Karpas-422 (cell line): ENCODE measurements around the gene FRMD3. TPM values are rescaled to one million over a fixed set of nuclear protein-coding genes. Genes with fewer than 3 reads are reported as not detected.

Source experiments
- DNase-seq: peaks from one replicate; pipeline ENCODE4 v3.0.0-alpha.2; 2015
- H2AFZ ChIP-seq: fragments of 200-600 bp; sonication (generic); 2 replicates; pipeline ENCODE4 v1.6.1; 2014; ENCODE audit warnings: antibody characterized with exemption, low read length, mixed read lengths
- H3K27ac ChIP-seq: fragments of 200-600 bp; sonication (generic); 2 replicates; pipeline ENCODE4 v1.5.1; 2014; ENCODE audit warnings: mild to moderate bottlenecking, low read length, moderate library complexity
- H3K27me3 ChIP-seq: fragments of 200-600 bp; sonication (generic); 2 replicates; pipeline ENCODE4 v1.6.1; 2014; ENCODE audit warnings: low read length, mixed read lengths
- H3K36me3 ChIP-seq: fragments of 200-600 bp; sonication (generic); 2 replicates; pipeline ENCODE4 v1.6.1; 2014; ENCODE audit warnings: low read length, mixed read lengths; ENCODE audit not compliant: insufficient read depth
- H3K4me1 ChIP-seq: fragments of 200-600 bp; sonication (generic); 2 replicates; pipeline ENCODE4 v1.6.1; 2014; ENCODE audit warnings: mild to moderate bottlenecking, low read length, mixed read lengths
- H3K4me2 ChIP-seq: fragments of 200-600 bp; sonication (generic); 2 replicates; pipeline ENCODE4 v1.6.1; 2014; ENCODE audit warnings: low read length, low read depth, mild to moderate bottlenecking; ENCODE audit not compliant: poor library complexity, severe bottlenecking
- H3K4me3 ChIP-seq: fragments of 200-600 bp; sonication (generic); 2 replicates; pipeline ENCODE4 v1.5.1; 2014; ENCODE audit warnings: mild to moderate bottlenecking, antibody characterized with exemption, low read length, mixed read lengths
- H3K79me2 ChIP-seq: fragments of 200-600 bp; sonication (generic); 2 replicates; pipeline ENCODE4 v1.6.1; 2014; ENCODE audit warnings: mild to moderate bottlenecking, low read length, mixed read lengths
- H3K9ac ChIP-seq: fragments of 200-600 bp; sonication (generic); 2 replicates; pipeline ENCODE4 v1.6.0; 2014; ENCODE audit warnings: low read length
- H3K9me2 ChIP-seq: fragments of 200-600 bp; sonication (generic), shearing (Covaris generic); replicated peaks from 2 replicates; pipeline ENCODE4 v1.6.0; 2014; ENCODE audit warnings: mild to moderate bottlenecking, low read length, moderate library complexity; ENCODE audit not compliant: insufficient read depth
- H3K9me3 ChIP-seq: fragments of 300-700, 200-600 bp; sonication (generic); 2 replicates; pipeline ENCODE4 v1.6.1; 2014; ENCODE audit warnings: low read length, mixed read lengths
- H4K20me1 ChIP-seq: fragments of 200-600 bp; sonication (generic); 2 replicates; pipeline ENCODE4 v1.6.1; 2014; ENCODE audit warnings: mild to moderate bottlenecking, antibody characterized with exemption, low read length, low read depth; ENCODE audit not compliant: insufficient read depth
- total RNA-seq: library from RNA; depleted of rRNA; stranded (reverse); fragments of >200 nt; shearing (Covaris generic); gene quantifications from 2 replicates; pipeline ENCODE4 v1.2.3, GENCODE V29; 2014; ENCODE audit warnings: low replicate concordance

Gene FRMD3
- total RNA-seq, 1 experiment from 2014 or later, result not detected

- H3K36me3 ChIP-seq, result no peaks in the 10 kb centered on the region
- no peak overlapping the region for H2AFZ ChIP-seq
- no peaks in the 10 kb centered on the region for H3K9me3 ChIP-seq
- no peaks in the 10 kb centered on the region for H3K27me3 ChIP-seq
- H3K79me2 ChIP-seq, result no peaks in the 10 kb centered on the region
- no peaks in the 10 kb centered on the region for H3K4me1 ChIP-seq
- H3K9me2 ChIP-seq, result no peaks in the 10 kb centered on the region
- H4K20me1 ChIP-seq, result no peaks in the 10 kb centered on the region
- no peak overlapping the region for H3K4me2 ChIP-seq
- H3K4me3 ChIP-seq, result no peak overlapping the region
- H3K27ac ChIP-seq, result no peak overlapping the region
- DNase-seq, result no peak
- H3K9ac ChIP-seq, result no peak overlapping the region
Measured at GRCh38 chr9:83449166-83449565, 89.0 kb downstream of the FRMD3 start.

GRCh38 chr9:83448626-83449025, 89.6 kb downstream of the FRMD3 start:
- no peaks in the 10 kb centered on the region for H3K27me3 ChIP-seq
- DNase-seq, result no peak
- H3K36me3 ChIP-seq, result no peaks in the 10 kb centered on the region
- no peaks in the 10 kb centered on the region for H3K9me2 ChIP-seq
- no peaks in the 10 kb centered on the region for H3K79me2 ChIP-seq
- no peaks in the 10 kb centered on the region for H3K9me3 ChIP-seq
- no peak overlapping the region for H3K4me3 ChIP-seq
- H3K4me1 ChIP-seq, result no peaks in the 10 kb centered on the region
- no peak overlapping the region for H3K9ac ChIP-seq
- no peak overlapping the region for H3K4me2 ChIP-seq
- no peak overlapping the region for H2AFZ ChIP-seq
- no peak overlapping the region for H3K27ac ChIP-seq
- H4K20me1 ChIP-seq, result no peaks in the 10 kb centered on the region

GRCh38 chr9:83447351-83447750, 90.8 kb downstream of the FRMD3 start:
- H3K4me1 ChIP-seq, result no peaks in the 10 kb centered on the region
- H4K20me1 ChIP-seq, result no peaks in the 10 kb centered on the region
- no peak overlapping the region for H3K4me2 ChIP-seq
- no peaks in the 10 kb centered on the region for H3K79me2 ChIP-seq
- no peak for DNase-seq
- H3K9me2 ChIP-seq, result no peaks in the 10 kb centered on the region
- no peaks in the 10 kb centered on the region for H3K9me3 ChIP-seq
- H3K27ac ChIP-seq, result no peak overlapping the region
- H3K4me3 ChIP-seq, result no peak overlapping the region
- no peak overlapping the region for H2AFZ ChIP-seq
- H3K27me3 ChIP-seq, result no peaks in the 10 kb centered on the region
- H3K9ac ChIP-seq, result no peak overlapping the region
- H3K36me3 ChIP-seq, result no peaks in the 10 kb centered on the region

- Histone ChIP-seq H3K79me2 (no peaks in the 10 kb centered on the region), H3K4me1 (no peaks in the 10 kb centered on the region), H3K27ac (no peak overlapping the region), H3K9me2 (no peaks in the 10 kb centered on the region), H3K9me3 (no peaks in the 10 kb centered on the region), H4K20me1 (no peaks in the 10 kb centered on the region), H3K9ac (no peak overlapping the region), H2AFZ (no peak overlapping the region), H3K4me3 (no peak overlapping the region), H3K36me3 (no peaks in the 10 kb centered on the region), H3K27me3 (no peaks in the 10 kb centered on the region), H3K4me2 (no peak overlapping the region)
- DNase-seq, result no peak
Measured at GRCh38 chr9:83445703-83446265, 92.4 kb downstream of the FRMD3 start.

DNA sequence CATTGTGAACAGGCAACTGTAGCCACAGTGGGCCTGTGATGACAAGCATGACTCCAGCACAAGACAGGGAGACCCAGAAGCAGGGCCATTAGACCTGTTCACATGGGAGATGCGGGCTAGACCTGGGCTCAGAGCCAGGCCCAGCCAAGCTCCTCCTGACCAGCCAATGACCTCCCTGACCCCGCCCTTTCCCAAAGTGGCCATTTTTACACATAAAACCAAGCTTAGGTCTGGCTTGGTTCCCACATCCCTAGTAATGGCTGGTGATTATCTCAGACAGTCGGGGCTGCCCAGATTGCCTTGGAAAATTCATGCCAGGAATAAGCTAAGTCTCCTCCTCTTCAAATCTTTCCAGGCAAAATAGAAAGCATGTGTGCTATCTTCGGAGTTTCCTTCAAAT, 94.1 kb downstream of the FRMD3 start:
- DNase-seq, result no peak
- H3K27me3 ChIP-seq, result no peaks in the 10 kb centered on the region

DNA sequence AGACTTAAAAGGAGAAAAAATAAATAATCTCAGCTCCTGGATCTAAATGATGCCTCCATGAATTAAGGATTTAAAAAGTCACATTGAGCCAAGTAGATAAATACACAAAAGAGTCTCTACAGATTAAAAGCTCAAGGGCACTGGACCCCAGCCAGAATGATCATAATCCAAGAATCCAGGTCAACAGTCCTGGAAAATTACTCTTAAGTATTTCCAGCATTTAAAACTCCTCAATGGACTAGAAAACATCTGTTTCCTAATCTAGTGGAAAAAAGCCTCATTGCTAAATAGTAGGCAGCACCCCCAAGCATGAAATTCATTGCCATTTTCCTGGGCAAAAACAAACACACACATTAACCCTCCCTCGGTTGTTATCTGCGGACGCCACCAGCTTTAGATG, 96.8 kb downstream of the FRMD3 start:
- no peak overlapping the region for H3K27ac ChIP-seq
- H3K27me3 ChIP-seq, result no peaks in the 10 kb centered on the region
- H3K4me1 ChIP-seq, result no peaks in the 10 kb centered on the region
- H3K4me3 ChIP-seq, result no peak overlapping the region
- no peaks in the 10 kb centered on the region for H3K9me2 ChIP-seq
- no peaks in the 10 kb centered on the region for H3K36me3 ChIP-seq
- H4K20me1 ChIP-seq, result no peaks in the 10 kb centered on the region
- H3K79me2 ChIP-seq, result no peaks in the 10 kb centered on the region
- no peak overlapping the region for H3K4me2 ChIP-seq
- DNase-seq, result no peak
- H3K9ac ChIP-seq, result no peak overlapping the region
- H3K9me3 ChIP-seq, result no peaks in the 10 kb centered on the region
- no peak overlapping the region for H2AFZ ChIP-seq

More for the DNA sequence above, 94.1 kb downstream of the FRMD3 start:
- Histone ChIP-seq H3K9ac (no peak overlapping the region), H3K4me3 (no peak overlapping the region), H3K79me2 (no peaks in the 10 kb centered on the region), H3K9me3 (no peaks in the 10 kb centered on the region), H3K9me2 (no peaks in the 10 kb centered on the region), H3K4me1 (no peaks in the 10 kb centered on the region), H4K20me1 (no peaks in the 10 kb centered on the region), H3K36me3 (no peaks in the 10 kb centered on the region), H3K4me2 (no peak overlapping the region), H2AFZ (no peak overlapping the region), H3K27ac (no peak overlapping the region)

DNA sequence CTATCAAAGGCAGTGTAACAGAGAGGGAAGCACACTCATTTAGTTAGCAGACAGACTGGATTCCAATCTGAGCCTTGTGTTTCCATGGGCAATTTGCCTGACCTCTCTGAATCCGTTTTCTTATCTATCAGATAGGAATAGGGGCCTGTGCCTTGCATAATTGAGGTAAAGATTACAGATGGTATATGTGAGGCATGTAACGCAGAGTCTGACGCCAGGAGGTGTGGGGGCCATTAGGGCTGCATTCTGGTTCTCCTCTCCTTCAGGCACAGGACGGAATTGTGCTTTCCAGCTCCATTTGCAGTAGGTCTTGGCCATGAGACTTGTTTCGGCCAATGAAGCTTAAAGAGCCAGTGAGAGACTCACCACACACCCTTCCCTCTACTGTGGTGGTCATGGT, 97.6 kb downstream of the FRMD3 start:
- no peak for DNase-seq
- H3K4me1 ChIP-seq, result no peaks in the 10 kb centered on the region
- H4K20me1 ChIP-seq, result no peaks in the 10 kb centered on the region
- no peak overlapping the region for H3K27ac ChIP-seq
- no peak overlapping the region for H2AFZ ChIP-seq
- no peaks in the 10 kb centered on the region for H3K9me3 ChIP-seq
- H3K9ac ChIP-seq, result no peak overlapping the region
- H3K27me3 ChIP-seq, result no peaks in the 10 kb centered on the region
- no peak overlapping the region for H3K4me2 ChIP-seq
- H3K36me3 ChIP-seq, result no peaks in the 10 kb centered on the region
- no peaks in the 10 kb centered on the region for H3K79me2 ChIP-seq
- H3K4me3 ChIP-seq, result no peak overlapping the region
- H3K9me2 ChIP-seq, result no peaks in the 10 kb centered on the region

DNA sequence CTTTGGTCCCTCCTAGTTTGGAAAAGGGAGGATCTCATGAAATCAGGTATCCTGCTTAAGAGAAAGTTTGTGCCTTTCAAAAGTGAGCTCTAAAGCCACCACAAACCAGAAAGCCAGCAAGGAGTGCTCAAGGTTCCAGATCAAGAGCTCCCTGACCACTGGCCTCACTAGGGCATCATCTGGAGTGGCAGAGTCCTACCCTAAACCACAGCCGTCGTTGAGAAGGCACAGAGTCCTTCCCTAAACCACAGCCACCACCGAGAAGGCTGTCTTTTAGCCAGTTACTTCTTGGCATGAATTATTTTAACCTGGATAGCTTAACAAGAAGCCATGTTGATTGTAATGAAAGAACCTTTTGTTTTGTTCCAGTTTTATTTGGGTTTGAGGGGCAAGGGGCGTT, 102.9 kb downstream of the FRMD3 start:
- DNase-seq, result no peak
- Histone ChIP-seq H3K9ac (no peak overlapping the region), H4K20me1 (no peaks in the 10 kb centered on the region), H3K79me2 (no peaks in the 10 kb centered on the region), H3K9me3 (no peaks in the 10 kb centered on the region), H2AFZ (no peak overlapping the region), H3K27me3 (no peaks in the 10 kb centered on the region), H3K27ac (no peak overlapping the region), H3K36me3 (no peaks in the 10 kb centered on the region), H3K4me2 (no peak overlapping the region), H3K9me2 (no peaks in the 10 kb centered on the region), H3K4me3 (no peak overlapping the region), H3K4me1 (no peaks in the 10 kb centered on the region)

DNA sequence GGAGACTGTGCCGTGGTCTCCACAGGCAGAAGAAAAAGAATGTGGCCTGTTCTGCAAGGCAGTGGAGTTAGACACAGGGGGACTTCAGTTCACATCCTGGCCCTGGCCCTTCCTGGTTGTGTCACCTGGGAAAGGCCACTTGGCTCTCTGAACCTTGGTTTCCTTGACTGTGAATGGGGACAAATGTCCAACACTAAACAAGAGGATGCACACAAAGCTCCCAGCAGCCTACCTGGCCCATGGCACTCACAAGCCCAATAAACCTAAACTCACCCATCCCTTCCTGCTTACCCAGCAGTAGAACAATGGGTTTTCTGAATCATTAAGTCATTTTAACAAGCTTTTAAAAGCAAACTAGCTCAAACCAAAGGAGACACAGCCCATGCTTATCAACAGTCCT, 103.9 kb downstream of the FRMD3 start:
- H2AFZ ChIP-seq, result no peak overlapping the region
- no peaks in the 10 kb centered on the region for H3K27me3 ChIP-seq
- H3K4me2 ChIP-seq, result no peak overlapping the region
- no peaks in the 10 kb centered on the region for H3K9me2 ChIP-seq
- H3K4me1 ChIP-seq, result no peaks in the 10 kb centered on the region
- no peaks in the 10 kb centered on the region for H3K79me2 ChIP-seq
- no peak overlapping the region for H3K9ac ChIP-seq
- H3K9me3 ChIP-seq, result no peaks in the 10 kb centered on the region
- H3K36me3 ChIP-seq, result no peaks in the 10 kb centered on the region
- DNase-seq, result no peak
- H3K27ac ChIP-seq, result no peak overlapping the region
- no peak overlapping the region for H3K4me3 ChIP-seq
- H4K20me1 ChIP-seq, result no peaks in the 10 kb centered on the region
